K562 (cell line): ENCODE measurements around the gene GAB1. TPM values are rescaled to one million over a fixed set of nuclear protein-coding genes. Genes with fewer than 3 reads are reported as not detected.

ENCODE experiments used
- EZH2 ChIP-seq: IDR thresholded peaks from 2 replicates; pipeline ENCODE4 v1.6.1; 2012; ENCODE audit warnings: low read depth, mild to moderate bottlenecking, inconsistent platforms, low read length, borderline replicate concordance
- IRF2 ChIP-seq: sonication (generic); formaldehyde crosslinking; IDR thresholded peaks from 2 replicates; pipeline ENCODE4 v1.8.1; 2022; ENCODE audit warnings: mild to moderate bottlenecking, missing genetic modification reagents
- MTA2 ChIP-seq: fragments of 450-650 bp; IDR thresholded peaks from 2 replicates; pipeline ENCODE4 v1.6.1; 2016; ENCODE audit warnings: low read depth
- NFE2L1 ChIP-seq: fragments of 450-650 bp; IDR thresholded peaks from 2 replicates; pipeline ENCODE4 v1.6.1; 2016; ENCODE audit warnings: missing genetic modification characterization, low read depth, mild to moderate bottlenecking, missing compliant biosample characterization, moderate library complexity, borderline replicate concordance
- POLR2AphosphoS5 ChIP-seq: IDR thresholded peaks from 2 replicates; pipeline ENCODE4 v1.6.1; 2011; ENCODE audit warnings: mild to moderate bottlenecking, low read depth, low read length, moderate library complexity; ENCODE audit not compliant: control insufficient read depth, insufficient read depth
- POLR3G ChIP-seq: IDR thresholded peaks from 2 replicates; pipeline ENCODE4 v1.6.1; 2011; ENCODE audit not compliant: insufficient read length, insufficient replicate concordance; ENCODE audit errors: extremely low read depth
- RERE ChIP-seq: sonication (generic); formaldehyde crosslinking; IDR thresholded peaks from 2 replicates; pipeline ENCODE4 v1.8.0; 2023; ENCODE audit warnings: missing genetic modification reagents, mild to moderate bottlenecking, borderline replicate concordance
- TCF3 ChIP-seq: sonication (generic); formaldehyde crosslinking; IDR thresholded peaks from 2 replicates; pipeline ENCODE4 v1.4.0; 2020; ENCODE audit warnings: mild to moderate bottlenecking, missing genetic modification reagents
- polyA plus RNA-seq, 8 experiments: library from polyadenylated mRNA; depleted of rRNA in 4 of 8; stranded (reverse) in 5 of 8; unstranded in 3 of 8; fragments of >200 nt; fragmentation: Nextera tagmentation in 2 of 8; fragmentation: Illumina TruSeq in 1 of 8; extraction: Ambion mirVana in 2 of 8; extraction: Trizol in 1 of 8; gene quantifications; 2 replicates each; pipeline versions ENCODE4 v1.2.1 to v1.2.3, GENCODE V29; 2011 to 2014; ENCODE audit warnings: inconsistent platforms in 1 of 8, missing spikeins in 1 of 8
- total RNA-seq, 7 experiments: library from RNA; depleted of rRNA in 6 of 7; stranded (reverse); fragments of >200 nt in 6 of 7; fragmentation: Illumina TruSeq in 2 of 7; extraction: Trizol in 2 of 7; gene quantifications; 2 replicates each; pipeline versions ENCODE4 v1.2.1 to v1.2.3, GENCODE V29; 2011 to 2021; ENCODE audit warnings: low replicate concordance in 1 of 7

GAB1 gene
- total and polyA plus RNA-seq, 9 of the 15 experiments (the other 6 are each of a cell fraction or from before 2014, with no cell fraction given) = 1.3 to 14.6 (median 7.5) TPM

GRCh38 chr4:143320113-143320512 lies 16.6 kb upstream of the GAB1 start (continued):
- TF ChIP-seq RERE (CRISPR knock-in tag) (no peak), MTA2 (no peak), NFE2L1 (tag) (no peak), IRF2 (no peak), EZH2 (no peak), TCF3 (CRISPR knock-in tag) (no peak), POLR3G (no peak), POLR2AphosphoS5 (no peak)
